ENCODE data around the gene SYNE1.

DNA sequence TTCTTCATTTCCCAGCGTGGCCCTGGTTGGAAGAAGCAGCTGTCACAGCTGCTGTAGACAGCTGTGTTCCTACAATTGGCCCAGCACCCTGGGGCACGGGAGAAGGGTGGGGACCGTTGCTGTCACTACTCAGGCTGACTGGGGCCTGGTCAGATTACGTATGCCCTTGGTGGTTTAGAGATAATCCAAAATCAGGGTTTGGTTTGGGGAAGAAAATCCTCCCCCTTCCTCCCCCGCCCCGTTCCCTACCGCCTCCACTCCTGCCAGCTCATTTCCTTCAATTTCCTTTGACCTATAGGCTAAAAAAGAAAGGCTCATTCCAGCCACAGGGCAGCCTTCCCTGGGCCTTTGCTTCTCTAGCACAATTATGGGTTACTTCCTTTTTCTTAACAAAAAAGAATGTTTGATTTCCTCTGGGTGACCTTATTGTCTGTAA is 537.0 kb downstream of the SYNE1 start:
- TF ChIP-seq, protein P1, sequence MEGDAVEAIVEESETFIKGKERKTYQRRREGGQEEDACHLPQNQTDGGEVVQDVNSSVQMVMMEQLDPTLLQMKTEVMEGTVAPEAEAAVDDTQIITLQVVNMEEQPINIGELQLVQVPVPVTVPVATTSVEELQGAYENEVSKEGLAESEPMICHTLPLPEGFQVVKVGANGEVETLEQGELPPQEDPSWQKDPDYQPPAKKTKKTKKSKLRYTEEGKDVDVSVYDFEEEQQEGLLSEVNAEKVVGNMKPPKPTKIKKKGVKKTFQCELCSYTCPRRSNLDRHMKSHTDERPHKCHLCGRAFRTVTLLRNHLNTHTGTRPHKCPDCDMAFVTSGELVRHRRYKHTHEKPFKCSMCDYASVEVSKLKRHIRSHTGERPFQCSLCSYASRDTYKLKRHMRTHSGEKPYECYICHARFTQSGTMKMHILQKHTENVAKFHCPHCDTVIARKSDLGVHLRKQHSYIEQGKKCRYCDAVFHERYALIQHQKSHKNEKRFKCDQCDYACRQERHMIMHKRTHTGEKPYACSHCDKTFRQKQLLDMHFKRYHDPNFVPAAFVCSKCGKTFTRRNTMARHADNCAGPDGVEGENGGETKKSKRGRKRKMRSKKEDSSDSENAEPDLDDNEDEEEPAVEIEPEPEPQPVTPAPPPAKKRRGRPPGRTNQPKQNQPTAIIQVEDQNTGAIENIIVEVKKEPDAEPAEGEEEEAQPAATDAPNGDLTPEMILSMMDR (IDR thresholded peaks at IDR 0.05 in 4 of 5, conservative IDR thresholded peaks at IDR 0.05 in 1 of 5): no peak
- no peak for TF ChIP-seq POLR2A (IDR thresholded peaks at IDR 0.05)
